ENCODE measurements around the gene MAOB.

The MAOB gene

DNA sequence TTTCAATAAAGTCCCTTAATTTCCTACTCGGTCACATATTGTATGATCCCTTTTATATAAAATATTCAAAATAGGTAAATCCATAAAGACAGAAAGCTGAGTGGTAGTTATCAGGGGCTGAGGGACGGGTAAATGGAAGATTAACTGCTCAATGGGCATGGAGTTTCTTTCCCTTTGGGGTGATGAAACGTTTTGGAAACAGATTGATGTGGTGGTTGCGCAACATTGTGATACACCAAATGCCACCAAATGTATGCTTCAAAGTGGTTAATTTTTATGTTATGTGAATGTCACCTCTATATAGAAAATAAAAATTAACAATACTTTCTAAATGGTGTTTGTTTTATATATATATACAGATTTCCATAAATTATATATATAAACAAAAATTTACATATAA is 15.0 kb upstream of the MAOB start:
- H3K4me3 ChIP-seq (ENCODE audit: low read depth, low read length, poor library complexity, severe bottlenecking), result no peak overlapping the region
- no peaks in the 10 kb centered on the region for H3K9me3 ChIP-seq (ENCODE audit: low read length)
- H3K9ac ChIP-seq (ENCODE audit: low read length), result no peak overlapping the region
- no peaks in the 10 kb centered on the region for H3F3A ChIP-seq (ENCODE audit: insufficient read depth, low read length)
- H2AFZ ChIP-seq (ENCODE audit: low read length), result no peak overlapping the region
- H3K27ac ChIP-seq (ENCODE audit: low read depth, low read length, poor library complexity, severe bottlenecking), result no peak overlapping the region
- H3K9me2 ChIP-seq (ENCODE audit: low read depth, low read length), result no peaks in the 10 kb centered on the region
- no peaks in the 10 kb centered on the region for H4K20me1 ChIP-seq (ENCODE audit: insufficient read depth, low read length)
- TF ChIP-seq EZH2 (IDR thresholded peaks at IDR 0.05; ENCODE audit: borderline replicate concordance, low read length), result no peak
- TF ChIP-seq, protein P1, sequence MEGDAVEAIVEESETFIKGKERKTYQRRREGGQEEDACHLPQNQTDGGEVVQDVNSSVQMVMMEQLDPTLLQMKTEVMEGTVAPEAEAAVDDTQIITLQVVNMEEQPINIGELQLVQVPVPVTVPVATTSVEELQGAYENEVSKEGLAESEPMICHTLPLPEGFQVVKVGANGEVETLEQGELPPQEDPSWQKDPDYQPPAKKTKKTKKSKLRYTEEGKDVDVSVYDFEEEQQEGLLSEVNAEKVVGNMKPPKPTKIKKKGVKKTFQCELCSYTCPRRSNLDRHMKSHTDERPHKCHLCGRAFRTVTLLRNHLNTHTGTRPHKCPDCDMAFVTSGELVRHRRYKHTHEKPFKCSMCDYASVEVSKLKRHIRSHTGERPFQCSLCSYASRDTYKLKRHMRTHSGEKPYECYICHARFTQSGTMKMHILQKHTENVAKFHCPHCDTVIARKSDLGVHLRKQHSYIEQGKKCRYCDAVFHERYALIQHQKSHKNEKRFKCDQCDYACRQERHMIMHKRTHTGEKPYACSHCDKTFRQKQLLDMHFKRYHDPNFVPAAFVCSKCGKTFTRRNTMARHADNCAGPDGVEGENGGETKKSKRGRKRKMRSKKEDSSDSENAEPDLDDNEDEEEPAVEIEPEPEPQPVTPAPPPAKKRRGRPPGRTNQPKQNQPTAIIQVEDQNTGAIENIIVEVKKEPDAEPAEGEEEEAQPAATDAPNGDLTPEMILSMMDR (IDR thresholded peaks at IDR 0.05; ENCODE audit: low read length), result no peak
- no peaks in the 10 kb centered on the region for H3K79me2 ChIP-seq (ENCODE audit: insufficient read depth, low read length)
- H3K4me2 ChIP-seq (ENCODE audit: low read length), result no peak overlapping the region
- H3K4me1 ChIP-seq (ENCODE audit: insufficient read depth, low read length, severe bottlenecking), result no peaks in the 10 kb centered on the region
- H3K27me3 ChIP-seq (ENCODE audit: insufficient read depth, low read length), result no peaks in the 10 kb centered on the region
- no peaks in the 10 kb centered on the region for H3K36me3 ChIP-seq (ENCODE audit: insufficient read depth, low read length)

DNA sequence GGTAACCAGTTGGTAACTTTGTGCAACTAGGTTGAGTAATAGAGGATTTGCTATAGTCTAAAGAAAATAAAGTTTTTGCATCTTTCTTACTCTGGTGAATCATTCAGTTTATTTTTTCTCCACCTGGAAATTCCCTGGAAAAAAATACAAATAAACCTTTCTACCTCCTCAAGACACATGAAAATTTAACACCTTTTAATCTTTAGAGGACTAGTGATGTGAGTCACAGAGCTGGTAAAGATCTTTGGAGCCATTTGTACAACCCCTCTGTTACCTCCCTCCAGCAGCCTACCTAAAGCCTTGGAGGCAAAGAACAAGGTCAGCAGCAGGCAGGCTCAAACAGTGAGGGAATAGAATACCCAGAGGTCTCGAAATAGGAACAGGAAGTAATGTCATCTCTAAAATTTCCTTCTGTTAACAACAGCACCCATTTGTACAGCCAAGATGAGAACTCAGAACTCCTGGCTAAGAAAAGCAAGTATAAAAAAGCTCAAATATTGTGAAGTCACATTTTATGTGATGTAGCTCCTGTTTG is 10.2 kb upstream of the MAOB start:
- Histone ChIP-seq H3K4me1 (ENCODE audit: insufficient read depth, low read length, severe bottlenecking) (no peaks in the 10 kb centered on the region), H3K27ac (ENCODE audit: low read depth, low read length, poor library complexity, severe bottlenecking) (no peak overlapping the region), H2AFZ (ENCODE audit: low read length) (no peak overlapping the region), H3K9me3 (ENCODE audit: low read length) (no peaks in the 10 kb centered on the region), H3K27me3 (ENCODE audit: insufficient read depth, low read length) (no peaks in the 10 kb centered on the region), H3K9ac (ENCODE audit: low read length) (no peak overlapping the region), H3K9me2 (ENCODE audit: low read depth, low read length) (no peaks in the 10 kb centered on the region), H3K4me3 (ENCODE audit: low read depth, low read length, poor library complexity, severe bottlenecking) (no peak overlapping the region), H3K79me2 (ENCODE audit: insufficient read depth, low read length) (no peaks in the 10 kb centered on the region), H4K20me1 (ENCODE audit: insufficient read depth, low read length) (no peaks in the 10 kb centered on the region), H3K36me3 (ENCODE audit: insufficient read depth, low read length) (no peaks in the 10 kb centered on the region), H3F3A (ENCODE audit: insufficient read depth, low read length) (no peaks in the 10 kb centered on the region), H3K4me2 (ENCODE audit: low read length) (no peak overlapping the region)
- TF ChIP-seq, protein P1 (IDR thresholded peaks at IDR 0.05; ENCODE audit: low read length), result no peak
- no peak for TF ChIP-seq EZH2 (IDR thresholded peaks at IDR 0.05; ENCODE audit: borderline replicate concordance, low read length)

DNA sequence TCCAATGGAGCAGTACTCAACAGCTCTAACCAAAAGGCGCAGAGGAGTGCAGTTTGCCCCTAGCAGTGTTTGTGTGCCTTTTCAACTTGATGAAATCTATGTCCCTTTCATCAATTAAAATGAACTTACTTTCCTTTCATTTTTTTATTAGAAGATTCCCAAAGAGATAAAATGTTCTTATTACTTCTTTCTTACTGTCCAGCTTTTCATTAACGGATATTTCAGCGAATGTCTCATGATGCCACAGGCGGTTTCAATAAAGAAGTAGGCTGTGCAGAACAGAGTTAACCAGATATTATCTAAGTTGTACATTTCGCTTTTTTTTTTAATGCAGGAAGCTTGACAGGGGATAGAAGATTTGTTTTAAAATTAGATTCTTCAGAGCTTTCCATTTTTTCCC is 3.4 kb upstream of the MAOB start:
- Histone ChIP-seq H2AFZ (ENCODE audit: low read length) (no peak overlapping the region), H3F3A (ENCODE audit: insufficient read depth, low read length) (no peaks in the 10 kb centered on the region), H3K36me3 (ENCODE audit: insufficient read depth, low read length) (no peaks in the 10 kb centered on the region), H3K4me2 (ENCODE audit: low read length) (no peak overlapping the region), H3K9me3 (ENCODE audit: low read length) (no peaks in the 10 kb centered on the region), H3K4me3 (ENCODE audit: low read depth, low read length, poor library complexity, severe bottlenecking) (no peak overlapping the region), H4K20me1 (ENCODE audit: insufficient read depth, low read length) (no peaks in the 10 kb centered on the region), H3K79me2 (ENCODE audit: insufficient read depth, low read length) (no peaks in the 10 kb centered on the region), H3K27me3 (ENCODE audit: insufficient read depth, low read length) (no peaks in the 10 kb centered on the region), H3K9me2 (ENCODE audit: low read depth, low read length) (no peaks in the 10 kb centered on the region), H3K27ac (ENCODE audit: low read depth, low read length, poor library complexity, severe bottlenecking) (no peak overlapping the region), H3K4me1 (ENCODE audit: insufficient read depth, low read length, severe bottlenecking) (no peaks in the 10 kb centered on the region), H3K9ac (ENCODE audit: low read length) (no peak overlapping the region)
- TF ChIP-seq EZH2 (IDR thresholded peaks at IDR 0.05; ENCODE audit: borderline replicate concordance, low read length), result no peak
- TF ChIP-seq, protein P1 (IDR thresholded peaks at IDR 0.05; ENCODE audit: low read length), result no peak
